GM18507 (cell line): ENCODE results near the gene GRK6.
"Not testable (repeated sequence)": the region's sequence is repeated elsewhere in the genome, so short reads cannot be mapped to it uniquely, and the experiment has no call there.

Source experiments
- DNase-seq: peaks from one replicate; pipeline ENCODE4 v3.0.0; 2011; ENCODE audit warnings: low read depth; ENCODE audit not compliant: insufficient read length; ENCODE audit errors: extremely low spot score
- FAIRE-seq: peaks from 2 replicates; lab custom pipeline; 2011; peaks lifted over from hg19 to GRCh38; lab: Jason Lieb, UNC

The GRK6 gene

GRCh38 chr5:177477701-177478477 lies 51.4 kb downstream of the GRK6 start:
- FAIRE-seq: no peak
- DNase-seq: no peak

- FAIRE-seq: no peak
These were observed 52.5 kb downstream of the GRK6 start for GRCh38 chr5:177478711-177479646.

GRCh38 chr5:177479774-177480173 lies 53.3 kb downstream of the GRK6 start:
- FAIRE-seq (no peak), DNase-seq (no peak)

More at GRCh38 chr5:177478711-177479646, 52.5 kb downstream of the GRK6 start:
- no peak for DNase-seq

- DNase-seq (no peak), FAIRE-seq (no peak)
These were observed 55.9 kb downstream of the GRK6 start for GRCh38 chr5:177482359-177482795.

GRCh38 chr5:177483042-177483441 lies 56.6 kb downstream of the GRK6 start:
- no peak for FAIRE-seq

GRCh38 chr5:177483994-177484901 lies 57.8 kb downstream of the GRK6 start:
- FAIRE-seq (no peak), DNase-seq (no peak)

More at GRCh38 chr5:177483042-177483441, 56.6 kb downstream of the GRK6 start:
- no peak for DNase-seq

- FAIRE-seq (no peak), DNase-seq (no peak)
These were observed 58.5 kb downstream of the GRK6 start for GRCh38 chr5:177484902-177485549.

- DNase-seq, FAIRE-seq: not testable (repeated sequence)
These were observed 59.3 kb downstream of the GRK6 start for GRCh38 chr5:177485753-177486152.

GRCh38 chr5:177486256-177486655 lies 59.8 kb downstream of the GRK6 start:
- no peak for DNase-seq
- no peak for FAIRE-seq

- no peak for FAIRE-seq
- DNase-seq: no peak
These were observed 60.7 kb downstream of the GRK6 start for GRCh38 chr5:177487144-177487543.

- no peak for DNase-seq
- FAIRE-seq: no peak
These were observed 61.5 kb downstream of the GRK6 start for GRCh38 chr5:177487975-177488374.

- DNase-seq (no peak), FAIRE-seq (no peak)
These were observed 62.7 kb downstream of the GRK6 start for GRCh38 chr5:177489119-177489716.

GRCh38 chr5:177490311-177490991 lies 64.0 kb downstream of the GRK6 start:
- DNase-seq: no peak
- no peak for FAIRE-seq

GRCh38 chr5:177490992-177491391 lies 64.5 kb downstream of the GRK6 start:
- no peak for FAIRE-seq
- no peak for DNase-seq

GRCh38 chr5:177491429-177491945 lies 65.0 kb downstream of the GRK6 start:
- FAIRE-seq: no peak

GRCh38 chr5:177491983-177492746 lies 65.7 kb downstream of the GRK6 start:
- no peak for DNase-seq
- no peak for FAIRE-seq

More at GRCh38 chr5:177491429-177491945, 65.0 kb downstream of the GRK6 start:
- DNase-seq: no peak
